Left colon (tissue), 2 donors: ENCODE measurements around the gene C15orf62. TPM values are rescaled to one million over a fixed set of nuclear protein-coding genes. Genes with fewer than 3 reads are reported as not detected.

Source experiments
- ATAC-seq: fragments of 200-7000 bp; cut with Tn5 transposase; one replicate; pipeline ENCODE4 v1.9.1; 2020; ENCODE audit warnings: mild to moderate bottlenecking, moderate library complexity
- DNase-seq, 2 donors: peaks; one replicate each; pipeline ENCODE4 v3.0.0-alpha.2; 2020
- intact Hi-C, 2 donors: fragments of 100-400 bp; cut with DNase I in 1 of 2; cut with micrococcal nuclease in 1 of 2; formaldehyde crosslinking; loops; one replicate each; pipeline versions ENCODE4 v1.11.2 to v1.14.0; 2022; cut with DNase I, micrococcal nuclease
- total RNA-seq, 2 donors: library from RNA; stranded (reverse); fragmentation: NEBNext Ultra II Directional; extraction: Animal tissue kit (Norgen Biotek cat#: 25700); gene quantifications; one replicate each; pipeline ENCODE4 v1.2.1, GENCODE V29; 2021
- donor health status: DM: no; HTN: no; CAD: no.
- donor health status: DM: yes; HTN: yes; CAD: no.

Gene C15orf62
- total RNA-seq, 2 donors from 2014 or later: 0.25 to 0.61 TPM

DNA sequence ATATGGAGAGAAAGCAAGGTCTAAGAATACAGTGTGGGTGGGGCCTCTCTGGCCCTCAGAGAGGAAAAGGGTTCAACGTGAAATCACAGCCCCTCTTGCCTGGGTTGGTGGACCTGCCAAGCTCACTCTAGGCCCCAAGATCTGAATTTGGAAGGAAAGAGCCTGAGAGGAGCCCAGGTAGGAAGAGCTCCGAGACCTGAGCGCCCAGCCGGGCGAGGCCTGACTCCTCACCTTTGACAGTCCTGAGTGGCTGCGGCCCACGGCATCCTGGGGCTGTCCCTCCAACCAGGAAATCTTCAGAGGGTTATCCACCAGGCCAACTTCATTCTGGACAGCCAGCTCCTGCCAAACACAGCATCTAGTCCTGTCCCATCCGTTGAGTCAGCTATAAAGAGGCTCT, 3.7 kb downstream of the C15orf62 start:
- ATAC-seq (no peak), DNase-seq (no peak)
- intact Hi-C loops: no loop called here

DNA sequence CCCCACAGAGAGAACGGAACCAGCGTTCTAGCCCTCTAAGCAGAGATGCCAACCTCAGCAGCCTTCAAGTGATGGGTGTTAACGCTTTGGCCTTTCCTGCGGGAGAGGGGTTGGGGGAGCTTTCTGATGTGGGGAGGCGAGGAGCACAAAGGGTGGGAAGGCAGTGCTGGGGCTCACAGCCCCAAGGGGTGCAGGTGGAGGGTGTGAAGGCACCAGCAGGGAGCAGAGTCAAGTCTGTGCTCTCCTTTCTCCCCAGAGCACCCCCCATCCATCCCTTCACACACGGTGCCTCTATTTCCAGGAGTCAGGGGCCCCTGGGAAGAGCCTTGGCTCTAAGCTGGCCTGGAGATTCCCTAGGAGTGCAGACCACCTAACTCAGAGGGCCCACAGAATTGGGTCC, 4.1 kb downstream of the C15orf62 start:
- intact Hi-C loops: no loop called here
- no peak for ATAC-seq

DNA sequence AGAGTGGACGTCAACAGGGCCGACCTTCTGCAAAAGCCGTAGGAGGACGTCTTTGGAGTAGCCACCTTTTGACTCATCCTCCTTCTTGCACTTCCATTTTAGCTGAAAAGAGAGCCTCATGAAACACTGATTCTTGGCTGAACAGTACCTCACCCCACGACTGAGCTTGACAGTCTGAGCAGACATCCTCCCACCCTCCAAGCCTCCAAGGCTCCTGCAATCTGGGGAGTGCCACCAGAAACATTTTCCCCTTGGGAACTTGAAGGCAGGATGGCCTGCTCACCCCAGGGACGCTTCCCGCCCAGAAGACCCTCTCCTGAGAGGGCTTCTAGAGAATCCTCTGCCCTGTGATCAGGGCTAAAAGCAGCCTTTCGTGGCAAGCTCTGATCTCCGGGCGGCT, 5.2 kb downstream of the C15orf62 start:
- intact Hi-C loops: no loop called here
- ATAC-seq (no peak), DNase-seq (no peak)

More for the DNA sequence above, 4.1 kb downstream of the C15orf62 start:
- DNase-seq: no peak

DNA sequence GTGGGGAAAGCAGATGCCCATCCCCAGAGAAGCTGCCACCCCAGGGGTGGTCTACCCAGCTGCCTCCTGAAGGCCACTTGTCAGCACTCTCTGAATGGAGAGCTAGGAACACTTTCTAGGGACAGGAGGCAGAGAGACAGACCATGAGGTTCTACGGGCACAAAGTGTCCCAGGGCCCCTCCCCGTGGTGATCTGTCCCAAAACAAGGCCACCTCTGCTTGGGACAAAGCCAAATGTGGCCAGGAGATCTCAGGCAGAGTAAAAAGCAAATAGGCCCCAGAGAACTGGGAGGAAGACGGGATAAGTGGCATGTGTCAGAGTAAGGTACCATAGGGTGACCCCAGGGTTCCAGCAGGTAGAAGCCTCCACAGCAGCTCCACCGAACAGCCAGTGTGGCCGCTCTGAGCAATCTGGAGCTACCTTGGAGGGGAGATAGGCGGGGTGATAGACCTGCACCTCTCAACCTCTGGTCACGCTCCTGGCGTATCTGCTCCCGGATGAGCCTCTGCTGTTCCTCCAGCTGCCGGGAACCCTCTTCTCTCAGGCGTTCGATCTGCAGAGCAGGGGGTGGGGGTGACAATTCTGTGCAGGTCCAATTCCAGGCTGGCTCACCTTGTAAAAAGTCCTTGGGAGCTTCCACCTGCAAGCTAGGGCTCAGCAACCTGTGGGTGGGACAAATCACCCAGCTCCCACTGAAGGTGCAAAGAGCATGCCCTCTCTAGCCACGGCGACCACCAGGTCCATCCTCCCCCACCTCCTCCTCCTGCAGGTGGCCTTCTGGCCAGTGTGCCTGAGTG, 6.2 kb downstream of the C15orf62 start:
- no peak for ATAC-seq
- DNase-seq: no peak

DNA sequence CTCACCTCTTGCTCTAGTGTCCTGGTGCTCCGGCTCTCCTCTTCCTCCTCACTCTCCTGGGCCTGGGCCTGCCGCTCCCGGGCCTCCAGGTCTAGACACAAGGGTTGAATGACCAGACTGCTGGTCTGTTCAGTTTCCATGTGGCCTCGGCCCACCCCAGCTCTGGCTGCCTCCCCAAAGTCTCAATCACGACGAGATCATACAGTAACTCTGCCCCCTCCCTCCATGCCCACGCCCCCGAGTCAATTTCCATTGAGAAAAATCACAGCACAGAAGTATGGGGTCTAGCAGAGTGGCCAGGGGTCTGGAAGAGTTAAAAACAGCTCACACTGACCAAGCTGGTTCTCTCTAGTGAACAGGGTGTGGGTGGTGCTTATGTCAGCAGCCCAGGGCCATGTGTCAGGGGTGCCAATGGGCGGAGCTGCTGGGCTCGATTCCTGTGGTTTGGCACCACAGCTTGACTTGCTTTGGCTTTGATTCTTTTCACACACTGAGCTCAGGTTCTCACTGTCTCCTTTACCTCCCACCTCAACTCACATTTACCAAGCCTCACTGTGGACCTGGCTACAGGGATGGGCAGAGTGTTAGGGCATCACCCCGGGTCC, 6.9 kb downstream of the C15orf62 start:
- ATAC-seq (peak; percentile 48), DNase-seq (no peak)
- intact Hi-C loops: no loop called here

More for the DNA sequence above, 6.2 kb downstream of the C15orf62 start:
- intact Hi-C loops: no loop called here

DNA sequence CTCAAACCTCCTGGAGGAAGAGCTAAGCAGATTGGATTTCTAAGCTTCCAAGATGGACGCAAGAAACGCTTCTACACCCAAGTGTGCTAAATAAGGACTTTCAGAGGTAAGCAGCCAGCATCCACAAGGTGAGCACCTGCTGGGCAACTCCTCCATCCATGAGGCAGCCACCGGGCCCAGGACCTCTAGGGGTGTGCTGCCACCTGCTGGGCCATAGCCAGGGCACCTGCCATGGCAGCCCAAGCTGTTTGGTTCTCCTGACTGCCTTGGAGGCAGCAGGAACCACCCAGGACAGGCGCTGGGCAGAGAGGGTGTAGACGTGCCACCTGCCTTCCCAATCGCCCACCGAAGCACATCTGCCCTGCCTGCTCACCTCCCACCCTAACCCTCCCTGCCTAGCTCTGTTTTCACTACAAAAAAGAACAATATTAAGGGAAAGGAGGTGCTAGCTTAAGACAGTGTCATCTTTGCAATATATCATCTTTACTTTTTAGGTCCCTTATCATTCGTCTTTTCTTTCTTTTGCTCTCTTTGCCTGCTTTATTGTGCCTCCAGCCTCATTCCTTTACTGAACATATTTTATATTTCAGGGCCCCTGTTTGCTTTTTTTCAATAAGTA, 12.9 kb downstream of the C15orf62 start:
- intact Hi-C loops: no loop called here

DNA sequence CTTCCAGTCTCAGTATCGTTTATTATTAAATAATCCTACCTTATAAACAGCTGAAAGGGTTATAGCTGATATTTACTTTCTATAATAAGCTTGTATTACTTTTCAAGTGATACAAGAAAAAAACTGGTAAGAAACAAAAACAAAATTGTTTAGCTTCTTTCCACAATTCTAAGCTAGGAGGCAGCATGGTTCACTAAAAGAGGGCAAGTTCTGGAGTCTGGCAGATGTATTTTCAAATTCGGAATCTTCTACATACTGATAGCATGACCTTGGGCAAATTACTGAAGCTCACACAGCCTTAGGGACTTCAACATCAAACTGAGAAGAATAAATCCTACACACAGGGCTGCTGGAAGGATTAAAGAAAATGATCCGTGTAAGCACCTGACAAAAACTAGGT, 15.4 kb downstream of the C15orf62 start:
- ATAC-seq (no peak), DNase-seq (no peak)
- intact Hi-C loops: no loop called here

More for the DNA sequence above, 12.9 kb downstream of the C15orf62 start:
- ATAC-seq (peak; percentile 83), DNase-seq (peak; percentile 74 to 89)

DNA sequence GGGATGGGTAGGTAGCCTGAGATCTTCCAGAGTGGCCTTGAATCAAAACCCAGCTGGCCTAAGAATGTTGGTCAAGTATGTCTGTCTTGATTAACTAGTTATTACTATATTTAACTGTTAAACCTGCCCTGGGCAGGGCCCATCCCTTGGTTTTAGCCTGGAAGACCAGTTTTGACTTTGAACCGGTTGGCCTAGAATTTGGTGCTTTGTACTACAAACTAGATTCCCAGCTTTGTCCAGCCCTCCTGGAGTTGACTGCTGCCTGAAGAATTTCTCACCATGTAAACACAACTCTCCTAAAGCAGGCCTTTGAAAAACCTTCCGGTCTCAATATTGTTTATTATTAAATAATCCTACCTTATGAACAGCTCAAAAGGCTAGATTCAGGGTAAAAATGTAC, 16.0 kb downstream of the C15orf62 start:
- no peak for DNase-seq

DNA sequence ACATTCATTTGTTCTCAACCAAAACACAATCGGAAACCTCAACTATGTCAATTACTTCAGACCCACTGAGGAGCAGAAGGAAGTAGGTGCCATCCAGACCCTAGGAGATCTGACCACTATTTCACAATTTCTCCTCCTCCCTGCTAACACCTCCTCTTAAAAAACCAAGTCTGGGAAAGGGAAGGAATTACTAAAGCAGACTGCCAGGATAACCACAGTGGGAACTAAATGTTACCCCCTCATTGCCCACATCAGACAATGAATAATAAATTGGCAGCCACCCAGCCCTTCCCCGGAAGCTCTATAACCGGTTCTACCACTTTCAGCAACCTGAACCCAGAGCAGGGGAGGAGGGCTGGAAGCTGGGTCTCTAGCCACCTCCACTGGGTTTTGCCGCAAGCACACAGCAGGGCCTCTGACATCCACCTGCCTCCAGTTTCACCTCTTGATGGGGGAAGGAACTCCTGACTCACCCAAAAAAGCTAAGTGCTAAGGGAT, 17.6 kb downstream of the C15orf62 start:
- peak; percentile 72 to 77 for DNase-seq
- peak; percentile 78 for ATAC-seq
- intact Hi-C loops: no loop called here

More for the DNA sequence above, 16.0 kb downstream of the C15orf62 start:
- no peak for ATAC-seq
- intact Hi-C loops: no loop called here

DNA sequence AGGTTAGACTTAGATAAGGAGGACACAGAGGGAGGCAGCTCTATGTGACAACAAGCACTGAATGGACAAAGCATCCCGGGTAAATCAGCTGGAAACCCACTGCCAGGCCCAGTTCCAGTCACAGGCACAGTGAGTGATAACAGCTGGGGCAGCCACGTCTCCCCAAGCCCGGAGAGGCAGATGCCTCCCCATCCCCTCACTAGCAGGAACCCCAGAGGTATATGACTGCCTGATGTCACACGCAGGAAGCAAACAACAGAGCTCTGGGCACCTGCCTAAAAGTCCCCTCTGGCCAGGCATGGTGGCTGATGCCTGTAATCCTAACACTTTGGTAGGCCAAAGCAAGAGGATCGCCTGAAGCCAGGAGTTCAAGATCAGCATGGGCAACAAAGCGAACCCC, 18.2 kb downstream of the C15orf62 start:
- ATAC-seq (peak; percentile 30), DNase-seq (peak in 1 of 2 donors; percentile 29)
- intact Hi-C loops: no loop called here

DNA sequence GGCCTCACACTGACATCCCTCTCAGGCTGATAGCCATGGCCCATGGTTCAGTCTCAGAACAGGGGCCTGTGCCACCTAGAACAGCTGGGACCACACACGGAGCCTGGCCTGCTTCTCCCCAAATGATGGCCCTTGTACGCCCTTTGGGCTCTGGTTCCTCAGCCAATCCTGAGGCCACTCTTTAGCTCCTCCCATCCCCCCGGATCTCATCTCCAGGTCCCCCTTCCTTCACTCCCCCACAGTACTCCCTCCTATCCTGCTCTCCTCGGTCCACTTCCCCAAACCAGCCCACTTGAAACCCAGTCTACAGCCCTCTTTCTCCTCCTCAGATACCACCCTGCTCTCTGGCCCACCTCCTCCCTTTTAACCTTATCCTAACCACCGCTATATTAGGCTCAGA, 19.3 kb downstream of the C15orf62 start:
- DNase-seq: no peak

DNA sequence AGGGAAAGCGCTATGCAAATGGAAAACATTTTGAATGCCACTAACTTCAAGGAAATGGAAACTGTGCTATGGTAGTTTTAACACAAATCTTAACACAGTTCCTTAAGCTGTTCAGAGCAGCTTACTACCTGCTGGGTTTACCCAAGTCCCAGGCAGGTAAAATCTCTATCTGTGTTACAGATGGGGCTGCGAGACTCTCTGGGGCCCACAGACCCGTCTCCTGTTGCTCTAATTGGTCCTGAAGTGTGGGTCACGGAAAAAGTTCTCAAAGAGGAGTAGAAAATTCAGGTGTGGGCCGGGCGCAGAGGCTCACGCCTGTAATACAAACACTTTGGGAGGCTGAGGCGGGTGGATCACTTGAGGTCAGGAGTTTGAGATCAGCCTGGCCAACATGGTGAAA, 20.2 kb downstream of the C15orf62 start:
- intact Hi-C loops: no loop called here
- DNase-seq (no peak), ATAC-seq (no peak)

More for the DNA sequence above, 19.3 kb downstream of the C15orf62 start:
- intact Hi-C loops: no loop called here
- ATAC-seq: no peak

DNA sequence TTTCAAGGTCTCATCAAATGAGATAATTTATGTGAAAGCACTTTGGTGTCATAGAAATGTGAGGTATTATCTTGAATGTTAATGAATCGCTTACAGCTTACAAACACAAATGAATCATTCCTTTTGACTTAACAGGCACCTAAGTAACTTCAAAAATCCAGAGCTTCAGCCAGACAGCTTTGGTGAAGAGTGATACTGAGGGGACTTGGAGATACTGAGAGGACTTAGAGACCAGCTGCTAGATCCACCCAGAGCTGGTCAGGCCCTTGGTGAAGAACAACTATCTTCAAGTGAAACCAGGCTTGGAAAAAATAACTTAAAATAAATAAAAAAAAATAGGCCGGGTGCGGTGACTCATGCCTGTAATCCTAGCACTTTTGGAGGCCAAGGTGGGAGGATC, 20.9 kb downstream of the C15orf62 start:
- intact Hi-C loops: no loop called here
- no peak for DNase-seq
- ATAC-seq: no peak

DNA sequence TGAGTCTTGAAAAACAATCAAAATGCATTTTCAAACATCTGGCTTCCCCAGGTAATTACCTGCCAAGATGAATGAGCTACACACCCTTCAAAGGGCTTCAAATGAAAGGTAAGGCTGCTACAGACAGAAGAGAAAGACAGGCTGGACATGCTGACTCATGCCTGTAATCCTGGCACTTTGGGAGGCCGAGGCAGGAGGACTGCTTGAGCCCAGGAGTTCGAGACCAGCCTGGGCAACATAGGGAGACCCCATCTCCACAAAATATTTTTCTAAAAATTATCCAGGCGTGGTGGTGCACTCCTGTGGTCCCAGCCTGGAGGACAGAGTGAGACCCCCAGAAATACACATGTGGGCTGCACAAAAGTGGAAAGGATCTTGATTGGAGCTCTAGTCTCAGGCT, 22.6 kb downstream of the C15orf62 start:
- intact Hi-C loops: no loop called here
- DNase-seq (no peak), ATAC-seq (peak; percentile 20)

DNA sequence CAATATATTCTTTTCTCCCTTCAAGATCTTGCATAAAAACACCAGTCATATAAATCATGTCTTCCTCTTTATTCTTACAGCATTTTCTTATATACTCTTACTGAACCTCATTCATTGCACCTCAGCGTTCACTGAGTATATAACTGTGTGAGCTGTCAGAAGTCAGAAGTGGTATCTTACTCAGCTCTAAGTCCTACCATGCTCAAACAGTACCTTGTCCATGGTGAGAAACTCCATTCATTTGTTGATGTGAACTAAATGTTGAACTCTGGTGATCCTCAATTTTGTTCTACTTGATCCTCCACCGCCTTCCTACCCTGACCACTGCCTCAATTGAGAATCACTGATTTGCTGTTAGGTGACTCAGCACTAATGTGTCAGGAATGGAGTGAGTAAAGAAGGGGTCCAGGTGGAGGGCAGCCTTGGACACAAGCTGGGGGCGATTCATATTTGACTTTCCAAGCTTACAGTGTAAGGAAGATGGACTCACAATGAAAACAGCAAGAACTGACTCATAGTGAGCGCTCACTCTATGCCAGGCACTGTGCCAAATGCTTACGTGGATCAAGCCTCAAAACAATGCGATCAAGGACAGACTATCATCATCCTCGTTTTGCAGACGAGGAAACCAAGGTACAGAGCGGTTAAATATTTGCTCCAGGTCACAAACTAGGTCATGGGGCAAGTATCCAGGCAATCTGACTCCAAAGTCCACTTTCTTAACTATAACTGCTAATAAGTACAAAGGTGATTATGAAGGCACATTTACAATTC, 23.6 kb downstream of the C15orf62 start:
- peak; percentile 88 for ATAC-seq
- DNase-seq: peak; percentile 82 to 87
- intact Hi-C loops: no loop called here

DNA sequence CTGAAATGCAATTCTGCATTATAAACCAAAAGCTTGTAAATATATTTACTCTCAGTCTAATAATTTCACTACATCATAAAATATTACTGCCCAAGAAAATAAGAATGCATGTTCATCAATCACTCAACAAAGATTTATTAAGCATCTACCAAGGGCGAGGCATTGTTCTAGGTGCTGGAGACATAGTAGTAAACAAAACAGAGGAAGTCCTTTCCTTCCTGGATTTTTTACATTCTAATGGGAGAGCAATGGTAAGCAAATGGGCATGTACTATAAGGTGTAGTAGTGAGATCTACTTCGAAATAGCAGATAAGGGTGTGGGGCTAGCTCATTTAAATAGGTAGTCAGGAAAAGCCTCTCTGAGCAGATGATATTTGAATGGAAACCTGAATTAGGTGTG, 26.3 kb downstream of the C15orf62 start:
- DNase-seq (no peak), ATAC-seq (no peak)
- intact Hi-C loops: no loop called here

DNA sequence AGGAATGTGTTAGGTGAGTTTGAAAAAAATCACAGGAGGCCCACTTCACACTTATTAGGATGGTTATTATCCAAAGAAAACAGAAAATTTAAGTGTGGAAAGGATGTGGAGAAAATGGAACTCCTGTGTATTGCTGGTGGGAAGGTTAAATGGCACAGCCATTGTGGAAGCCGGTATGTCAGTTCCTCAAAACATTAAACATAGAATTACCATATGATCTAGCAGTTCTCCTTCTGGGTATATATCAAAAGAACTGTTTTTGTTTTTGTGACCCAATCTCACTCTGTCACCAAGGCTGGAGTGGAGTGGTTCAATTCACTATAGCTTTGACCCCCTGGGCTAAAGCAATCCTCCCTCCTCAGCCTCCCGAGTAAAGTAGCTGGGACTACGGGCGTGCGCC, 26.7 kb downstream of the C15orf62 start:
- DNase-seq: no peak
- intact Hi-C loops: no loop called here
- no peak for ATAC-seq

DNA sequence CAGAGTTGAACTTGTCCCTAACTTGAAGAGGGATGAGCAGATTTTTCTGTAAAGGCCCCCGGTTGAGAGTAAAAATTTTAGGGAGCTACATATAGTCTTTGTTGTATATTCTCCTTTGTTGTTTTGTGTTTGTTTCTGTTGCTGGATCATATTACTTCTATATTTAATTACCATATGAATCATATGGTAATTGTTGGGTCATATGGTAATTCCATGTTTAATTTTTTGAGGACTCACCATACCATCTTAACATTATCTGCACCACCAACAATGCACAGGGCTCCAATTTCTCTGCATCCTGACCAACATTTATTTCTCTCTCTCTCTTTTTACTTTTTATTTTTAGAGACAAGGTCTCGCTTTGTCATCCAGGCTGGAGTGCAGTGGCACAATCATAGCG, 29.7 kb downstream of the C15orf62 start:
- intact Hi-C loops: no loop called here
- no peak for ATAC-seq
- DNase-seq: no peak

DNA sequence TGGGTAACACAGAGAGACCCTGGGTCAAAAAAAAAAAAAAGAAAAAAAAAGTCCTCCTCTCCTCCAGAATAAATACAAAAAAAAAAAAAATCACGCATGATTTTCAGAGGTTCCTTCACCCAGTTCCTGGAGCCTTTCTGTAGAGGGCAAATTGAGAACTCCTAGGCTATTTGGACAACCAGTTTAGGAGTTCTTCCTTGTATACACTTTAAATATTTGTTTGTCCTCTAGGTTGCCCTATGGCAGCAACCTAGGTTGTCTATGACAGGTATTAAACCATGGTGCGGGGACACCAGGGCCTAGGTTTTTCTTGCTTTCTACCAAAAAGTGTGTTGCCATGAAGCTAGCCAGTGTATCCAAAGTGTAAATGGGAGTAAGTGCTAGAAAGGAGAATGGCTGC, 33.3 kb downstream of the C15orf62 start:
- intact Hi-C loops: no loop called here
- no peak for DNase-seq
- no peak for ATAC-seq
